Astrocyte of the cerebellum (primary cell): ENCODE measurements around the gene HDHD3.
"Not testable (repeated sequence)": the region's sequence is repeated elsewhere in the genome, so short reads cannot be mapped to it uniquely, and the experiment has no call there.

Source experiments
- DNase-seq: peaks from one replicate; pipeline ENCODE4 v3.0.0-alpha.2; 2011; ENCODE audit warnings: low read depth
- H3K4me3 ChIP-seq: 2 replicates; pipeline ENCODE4 v1.5.1; 2011; ENCODE audit warnings: mild to moderate bottlenecking, low read depth, low read length, moderate library complexity
- in situ Hi-C: cut with HindIII; loops from 2 replicates; pipeline ENCODE4 v1.10.0; 2017; ENCODE audit warnings: low sequenced_read_pairs
- TF ChIP-seq, protein P1 (sequence below): IDR thresholded peaks from 2 replicates; pipeline ENCODE4 v1.5.1; 2012; ENCODE audit warnings: low read length, low read depth, moderate library complexity, mild to moderate bottlenecking; ENCODE audit errors: missing control alignments

HDHD3 gene

DNA sequence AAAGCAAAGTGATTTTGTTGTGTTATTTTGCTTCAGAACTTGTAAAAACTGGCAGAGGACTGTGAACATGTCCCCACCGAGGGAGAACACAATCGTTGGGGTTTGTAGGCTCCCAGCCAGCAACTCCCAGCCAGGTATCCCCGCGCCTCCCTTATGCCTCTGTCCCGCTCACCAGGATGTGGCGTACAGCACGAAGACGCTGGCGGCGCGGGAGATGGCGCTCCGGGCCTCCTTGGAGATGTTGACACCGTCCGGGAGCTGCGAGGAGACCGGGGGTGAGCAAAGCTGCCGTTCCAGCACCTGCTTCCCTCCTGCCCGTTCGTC is 33.1 kb upstream of the HDHD3 start:
- TF ChIP-seq, protein P1, sequence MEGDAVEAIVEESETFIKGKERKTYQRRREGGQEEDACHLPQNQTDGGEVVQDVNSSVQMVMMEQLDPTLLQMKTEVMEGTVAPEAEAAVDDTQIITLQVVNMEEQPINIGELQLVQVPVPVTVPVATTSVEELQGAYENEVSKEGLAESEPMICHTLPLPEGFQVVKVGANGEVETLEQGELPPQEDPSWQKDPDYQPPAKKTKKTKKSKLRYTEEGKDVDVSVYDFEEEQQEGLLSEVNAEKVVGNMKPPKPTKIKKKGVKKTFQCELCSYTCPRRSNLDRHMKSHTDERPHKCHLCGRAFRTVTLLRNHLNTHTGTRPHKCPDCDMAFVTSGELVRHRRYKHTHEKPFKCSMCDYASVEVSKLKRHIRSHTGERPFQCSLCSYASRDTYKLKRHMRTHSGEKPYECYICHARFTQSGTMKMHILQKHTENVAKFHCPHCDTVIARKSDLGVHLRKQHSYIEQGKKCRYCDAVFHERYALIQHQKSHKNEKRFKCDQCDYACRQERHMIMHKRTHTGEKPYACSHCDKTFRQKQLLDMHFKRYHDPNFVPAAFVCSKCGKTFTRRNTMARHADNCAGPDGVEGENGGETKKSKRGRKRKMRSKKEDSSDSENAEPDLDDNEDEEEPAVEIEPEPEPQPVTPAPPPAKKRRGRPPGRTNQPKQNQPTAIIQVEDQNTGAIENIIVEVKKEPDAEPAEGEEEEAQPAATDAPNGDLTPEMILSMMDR, result no peak
- DNase-seq, result no peak
- in situ Hi-C loops, result no loop called here
- H3K4me3 ChIP-seq, result peak overlapping the region; percentile 94

DNA sequence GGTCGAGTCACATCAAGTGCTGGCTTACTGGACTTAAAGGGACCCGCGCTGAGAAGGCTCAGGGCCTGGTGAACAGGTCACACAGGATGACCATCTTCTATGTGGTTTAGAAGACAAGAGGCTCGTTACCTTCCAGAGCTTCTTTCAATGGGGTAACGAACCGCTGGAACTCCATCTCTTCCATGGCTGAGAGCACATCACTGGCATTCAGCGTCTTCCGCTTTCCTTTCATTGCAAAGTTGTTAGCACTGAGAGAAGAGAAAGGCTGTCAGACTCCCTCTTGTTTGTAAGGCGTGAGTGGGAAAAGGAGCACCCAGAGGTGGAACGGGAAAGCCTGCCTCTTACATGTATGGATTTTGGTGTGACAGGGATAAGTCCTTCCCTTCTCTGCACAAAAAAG is 32.7 kb upstream of the HDHD3 start:
- TF ChIP-seq, protein P1, result no peak
- peak overlapping the region; percentile 94 for H3K4me3 ChIP-seq
- DNase-seq, result no peak
- in situ Hi-C loops, result no loop called here

DNA sequence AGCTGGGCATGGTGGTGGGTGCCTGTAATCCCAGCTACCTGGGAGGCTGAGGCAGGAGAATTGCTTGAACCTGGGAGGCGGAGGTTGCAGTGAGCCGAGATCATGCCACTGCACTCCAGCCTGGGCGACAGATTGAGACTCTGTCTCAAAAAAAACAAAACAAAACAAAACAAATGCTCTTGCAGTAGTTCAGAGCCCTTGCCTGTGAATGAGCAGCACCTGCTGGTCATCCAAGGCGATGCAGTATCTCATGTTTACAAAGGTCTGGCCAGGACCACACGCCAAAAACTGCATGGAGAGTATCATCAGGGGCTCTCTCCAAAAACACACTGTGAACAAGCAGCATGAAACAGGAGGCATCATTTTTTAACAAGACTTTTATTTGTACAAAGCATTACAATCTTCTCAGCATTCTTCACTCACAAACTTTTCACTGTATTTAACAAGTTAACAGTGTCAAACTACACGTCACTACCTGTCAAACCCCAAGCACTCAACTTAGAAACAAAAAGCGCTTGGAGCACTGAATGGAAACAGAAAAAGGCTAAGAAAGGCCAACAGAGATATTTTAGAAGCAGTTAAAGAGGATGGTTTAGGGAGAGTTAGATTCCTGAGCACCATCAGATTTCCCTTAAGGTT is 30.2 kb upstream of the HDHD3 start:
- DNase-seq, result peak; percentile 62
- H3K4me3 ChIP-seq, in situ Hi-C loops: not testable (repeated sequence)
- TF ChIP-seq, protein P1, result peak; percentile 87

DNA sequence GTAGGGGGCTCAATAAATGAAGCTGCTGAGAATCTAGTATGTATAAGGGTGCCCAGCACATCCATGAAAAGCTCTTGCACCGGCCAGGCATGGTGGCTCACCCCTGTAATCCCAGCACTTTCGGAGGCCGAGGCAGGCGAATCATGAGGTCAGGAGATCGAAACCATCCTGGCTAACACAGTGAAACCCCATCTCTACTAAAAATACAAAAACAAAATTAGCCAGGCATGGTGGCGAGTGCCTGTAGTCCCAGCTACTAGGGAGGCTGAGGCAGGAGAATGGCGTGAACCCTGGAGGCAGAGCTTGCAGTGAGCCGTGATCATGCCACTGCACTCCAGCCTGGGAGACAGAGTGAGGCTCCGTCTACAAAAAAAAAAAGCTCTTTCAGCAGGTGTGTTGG is 29.6 kb upstream of the HDHD3 start:
- H3K4me3 ChIP-seq, DNase-seq, in situ Hi-C loops: not testable (repeated sequence)

DNA sequence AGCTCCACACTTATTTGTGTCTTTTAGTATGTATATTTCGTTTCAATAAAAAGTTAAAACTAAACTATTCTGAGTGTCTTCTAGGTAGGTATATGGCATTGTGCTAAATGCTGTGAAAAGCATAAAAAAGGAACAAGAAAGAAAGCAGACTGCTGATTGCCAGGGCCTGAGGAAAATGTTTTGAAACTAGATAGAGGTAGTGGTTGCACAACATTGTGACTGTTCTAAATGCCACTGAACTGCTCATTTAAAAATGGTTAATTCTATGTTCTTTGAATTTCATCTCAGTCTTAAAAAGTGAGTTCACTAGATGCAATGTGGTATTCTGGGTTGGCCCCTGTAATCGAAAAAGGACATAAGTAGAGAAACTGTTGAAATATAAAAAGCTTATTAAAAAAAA is 26.9 kb upstream of the HDHD3 start:
- DNase-seq, result no peak
- TF ChIP-seq, protein P1, result no peak
- H3K4me3 ChIP-seq, result no peak overlapping the region
- in situ Hi-C loops, result no loop called here

DNA sequence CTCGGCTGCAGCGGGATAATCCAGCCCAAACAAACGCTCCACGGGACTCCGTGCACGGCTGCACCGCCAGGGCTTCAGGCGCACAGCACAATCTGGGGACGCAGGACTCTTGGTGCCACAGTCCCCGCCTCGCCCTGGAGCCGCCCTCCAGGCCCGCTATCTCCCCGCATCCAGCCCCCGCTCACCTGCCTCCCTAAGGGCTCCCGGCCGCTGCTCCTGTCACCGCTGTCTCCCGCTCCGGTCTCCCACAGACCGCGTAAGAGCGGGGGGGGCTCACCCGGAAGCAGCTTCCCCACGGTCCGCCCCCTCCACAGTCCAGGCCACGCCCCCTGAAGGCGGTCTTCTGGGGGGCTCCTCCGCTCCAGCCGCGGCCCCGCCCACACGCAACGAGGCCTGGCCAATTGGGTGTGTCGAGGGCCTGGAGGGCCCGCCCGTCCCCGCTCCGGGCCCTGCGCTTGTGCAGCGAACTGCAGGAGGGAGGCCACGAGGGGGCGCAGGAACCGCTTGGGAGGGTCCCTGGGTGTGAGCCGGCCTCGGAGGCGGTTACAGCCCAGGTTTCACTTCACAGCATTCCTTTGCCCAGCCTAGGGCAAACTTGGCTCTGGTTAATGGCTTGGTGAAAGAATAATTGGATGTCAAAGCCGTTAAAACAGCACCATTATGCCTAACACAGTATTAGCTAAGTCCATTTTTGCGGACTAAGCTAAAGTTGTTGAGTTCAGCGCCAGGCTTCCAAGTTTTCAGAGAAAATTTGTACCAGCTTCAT is 24.4 kb upstream of the HDHD3 start, which contains the start of gene ALAD:
Gene ALAD, minus strand, starts transcription at position 258 of the 766 bp plus-strand sequence. CDS start 7,725 bp downstream, outside the sequence.
- TF ChIP-seq, protein P1, result peak; percentile 94
- in situ Hi-C loops, result no loop called here
- H3K4me3 ChIP-seq, result peak within 1 kb of the TSS; percentile 90
- peak; percentile 96 for DNase-seq

DNA sequence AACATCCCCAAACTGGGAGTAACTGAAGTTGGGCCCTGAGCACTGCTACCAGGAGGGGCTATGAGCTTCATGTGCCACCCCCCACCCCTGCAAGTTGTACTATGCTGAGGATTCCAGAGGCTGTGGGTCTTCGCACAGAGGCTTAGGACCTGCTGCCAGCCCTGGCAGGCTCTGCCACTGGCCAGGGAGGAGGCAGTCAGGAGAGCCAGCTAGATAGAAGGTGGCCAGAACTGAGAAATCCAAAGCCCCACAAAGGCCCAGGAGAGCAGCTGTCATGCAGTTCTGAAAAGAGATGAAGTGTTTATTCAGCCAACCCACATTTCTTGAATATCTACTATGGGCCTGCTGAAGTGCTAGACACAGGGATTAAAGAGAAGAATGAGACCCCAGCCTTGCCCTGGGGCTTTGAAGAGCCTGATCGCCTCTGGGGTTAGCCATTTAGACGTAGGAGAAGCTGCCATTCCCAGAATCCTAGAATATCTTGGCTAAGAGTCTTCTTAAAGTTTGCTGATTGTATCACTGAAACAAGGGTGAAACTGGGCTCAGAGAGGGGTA is 22.9 kb upstream of the HDHD3 start:
- H3K4me3 ChIP-seq, result peak overlapping the region; percentile 90
- DNase-seq, result no peak
- in situ Hi-C loops, result no loop called here
- TF ChIP-seq, protein P1, result no peak
